Kidney epithelial cell (primary cell): ENCODE data around the gene PEPD. TPM values are rescaled to one million over a fixed set of nuclear protein-coding genes. Genes with fewer than 3 reads are reported as not detected.

ENCODE experiments used
- DNase-seq: peaks from one replicate; pipeline ENCODE4 v3.0.0-alpha.2; 2010; ENCODE audit warnings: low read depth
- H3K27me3 ChIP-seq: 2 replicates; pipeline ENCODE4 v1.6.0; 2011; ENCODE audit warnings: low read length; ENCODE audit not compliant: control insufficient read depth, insufficient read depth
- H3K36me3 ChIP-seq: 2 replicates; pipeline ENCODE4 v1.5.1; 2011; ENCODE audit warnings: low read length; ENCODE audit not compliant: control insufficient read depth, insufficient read depth
- H3K4me3 ChIP-seq: 2 replicates; pipeline ENCODE4 v1.5.1; 2011; ENCODE audit warnings: low read depth, mild to moderate bottlenecking, control low read depth, low read length
- total RNA-seq: library from RNA; depleted of rRNA; stranded (reverse); fragments of >200 nt; gene quantifications from 2 replicates; pipeline ENCODE4 v1.2.3, GENCODE V29; 2015
- TF ChIP-seq, protein P1 (sequence below): IDR thresholded peaks from 2 replicates; pipeline ENCODE4 v1.5.1; 2011; ENCODE audit warnings: mild to moderate bottlenecking, moderate library complexity, low read length, control low read depth, inconsistent platforms; ENCODE audit not compliant: insufficient read depth, poor library complexity, severe bottlenecking

The PEPD gene
- total RNA-seq, 1 donor from 2014 or later, result 88.6 TPM

DNA sequence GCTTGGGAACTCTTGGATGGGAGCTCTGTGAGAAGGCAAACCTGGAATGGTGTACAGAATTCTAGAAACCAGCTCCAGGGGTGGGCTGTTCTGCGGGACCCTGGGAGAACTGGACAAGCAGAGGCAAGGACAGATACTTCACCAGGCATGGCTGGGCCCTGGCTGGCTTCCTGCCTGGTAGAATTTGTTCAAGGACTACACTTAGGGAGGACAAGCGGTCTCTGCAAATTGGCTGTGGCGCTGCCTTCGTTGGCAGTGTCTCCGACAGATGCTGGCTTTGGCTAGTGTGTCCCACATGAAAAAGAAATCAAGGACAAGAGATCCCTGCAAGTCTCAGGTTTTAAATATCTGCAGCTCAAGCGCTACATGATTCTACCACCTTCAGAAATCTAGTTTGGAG lies 135.6 kb downstream of the PEPD start:
- no peak for DNase-seq
- TF ChIP-seq, protein P1, sequence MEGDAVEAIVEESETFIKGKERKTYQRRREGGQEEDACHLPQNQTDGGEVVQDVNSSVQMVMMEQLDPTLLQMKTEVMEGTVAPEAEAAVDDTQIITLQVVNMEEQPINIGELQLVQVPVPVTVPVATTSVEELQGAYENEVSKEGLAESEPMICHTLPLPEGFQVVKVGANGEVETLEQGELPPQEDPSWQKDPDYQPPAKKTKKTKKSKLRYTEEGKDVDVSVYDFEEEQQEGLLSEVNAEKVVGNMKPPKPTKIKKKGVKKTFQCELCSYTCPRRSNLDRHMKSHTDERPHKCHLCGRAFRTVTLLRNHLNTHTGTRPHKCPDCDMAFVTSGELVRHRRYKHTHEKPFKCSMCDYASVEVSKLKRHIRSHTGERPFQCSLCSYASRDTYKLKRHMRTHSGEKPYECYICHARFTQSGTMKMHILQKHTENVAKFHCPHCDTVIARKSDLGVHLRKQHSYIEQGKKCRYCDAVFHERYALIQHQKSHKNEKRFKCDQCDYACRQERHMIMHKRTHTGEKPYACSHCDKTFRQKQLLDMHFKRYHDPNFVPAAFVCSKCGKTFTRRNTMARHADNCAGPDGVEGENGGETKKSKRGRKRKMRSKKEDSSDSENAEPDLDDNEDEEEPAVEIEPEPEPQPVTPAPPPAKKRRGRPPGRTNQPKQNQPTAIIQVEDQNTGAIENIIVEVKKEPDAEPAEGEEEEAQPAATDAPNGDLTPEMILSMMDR, result no peak
- Histone ChIP-seq H3K36me3 (no peaks in the 10 kb centered on the region), H3K4me3 (no peak overlapping the region), H3K27me3 (no peaks in the 10 kb centered on the region)

DNA sequence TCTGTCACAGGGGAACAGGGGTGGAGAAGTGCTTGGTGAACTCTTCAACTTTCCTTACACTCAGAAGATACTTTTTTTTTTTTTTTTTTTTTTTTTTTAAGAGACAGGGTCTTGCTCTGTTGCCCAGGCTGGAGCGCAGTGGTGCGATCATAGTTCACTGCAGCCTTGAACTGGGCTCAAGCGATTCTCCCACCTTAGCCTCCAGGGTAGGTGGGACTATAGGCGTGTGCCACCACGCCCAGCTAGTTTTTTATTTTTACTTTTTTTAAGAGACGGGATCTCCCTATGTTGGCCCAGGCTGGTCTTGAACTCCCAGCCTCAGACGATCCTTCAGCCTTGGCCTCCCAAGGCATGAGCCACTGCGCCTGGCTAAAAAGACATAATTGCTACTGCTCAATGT lies 136.6 kb downstream of the PEPD start:
- TF ChIP-seq, protein P1, result no peak
- no peaks in the 10 kb centered on the region for H3K36me3 ChIP-seq
- H3K4me3 ChIP-seq, result no peak overlapping the region
- DNase-seq, result no peak
- H3K27me3 ChIP-seq, result no peaks in the 10 kb centered on the region

DNA sequence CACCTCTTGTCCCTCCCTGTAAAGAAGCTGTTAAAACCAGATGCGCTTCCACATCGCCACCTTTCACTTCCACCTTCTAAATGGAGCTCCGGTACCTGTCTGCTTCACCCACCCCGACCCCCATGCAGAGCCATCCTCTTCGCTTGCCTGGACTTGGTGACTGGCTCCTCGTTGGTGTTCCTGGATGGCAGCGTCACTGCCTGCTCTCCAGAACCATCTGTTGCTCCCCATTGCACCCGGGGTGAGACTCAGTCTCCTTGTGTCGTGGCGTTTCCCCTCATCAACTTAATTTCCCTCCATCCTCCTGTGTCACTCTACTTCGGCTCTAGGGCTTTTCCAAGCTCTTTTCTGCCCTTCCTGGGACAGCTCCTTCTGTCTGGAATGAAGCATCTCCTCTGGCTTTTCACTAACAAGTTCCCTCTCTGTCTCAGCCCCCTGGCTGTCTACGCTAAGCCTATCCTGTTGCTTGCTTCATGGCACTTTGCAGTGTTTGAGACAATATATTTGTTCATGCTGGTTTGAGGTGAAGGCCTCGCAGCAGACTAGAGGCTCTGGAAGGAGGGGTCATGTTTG lies 137.8 kb downstream of the PEPD start:
- Histone ChIP-seq H3K36me3 (no peaks in the 10 kb centered on the region), H3K27me3 (no peaks in the 10 kb centered on the region), H3K4me3 (no peak overlapping the region)
- TF ChIP-seq, protein P1, result no peak
- DNase-seq, result no peak

DNA sequence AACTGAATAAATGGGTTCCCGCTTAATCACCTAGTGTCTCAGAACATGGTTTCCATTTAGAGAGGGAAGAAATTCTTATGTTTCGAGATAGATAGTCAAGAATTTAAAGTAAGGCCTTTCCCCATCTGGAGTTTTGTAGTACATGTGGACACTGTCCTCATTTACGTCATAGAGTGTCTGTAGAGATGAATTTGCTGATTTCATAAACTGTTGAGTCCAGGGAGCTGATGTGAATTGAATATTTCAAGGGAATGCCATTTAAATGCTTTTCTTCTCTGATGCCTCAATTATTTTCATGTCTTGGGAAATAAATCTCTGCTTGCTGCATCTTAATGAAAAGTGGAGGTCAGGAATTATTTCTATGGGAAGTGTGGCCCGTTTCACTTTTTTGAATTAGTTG lies 138.6 kb downstream of the PEPD start:
- no peak for DNase-seq
- no peak overlapping the region for H3K4me3 ChIP-seq
- no peaks in the 10 kb centered on the region for H3K36me3 ChIP-seq
- TF ChIP-seq, protein P1, result no peak
- no peaks in the 10 kb centered on the region for H3K27me3 ChIP-seq

DNA sequence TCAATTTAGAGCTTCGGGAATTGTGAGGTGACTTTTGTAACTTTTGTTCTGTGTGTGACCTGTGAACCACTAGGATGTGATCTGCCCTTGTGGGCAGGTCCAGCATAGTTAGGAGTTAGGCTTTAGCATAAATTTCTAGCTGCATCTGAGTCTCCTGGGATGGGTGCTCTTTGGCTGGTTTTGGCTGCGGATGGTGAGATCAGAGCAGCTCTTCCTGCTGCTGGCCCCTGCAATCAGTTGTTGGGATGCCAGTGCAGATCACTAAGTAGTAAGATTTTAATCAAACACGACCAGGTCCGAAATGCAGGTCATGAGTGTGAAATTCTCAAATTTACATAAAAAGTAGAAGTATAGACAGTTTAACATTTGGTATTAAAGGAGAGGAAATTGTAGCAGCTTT lies 139.6 kb downstream of the PEPD start:
- Histone ChIP-seq H3K4me3 (no peak overlapping the region), H3K36me3 (no peaks in the 10 kb centered on the region), H3K27me3 (no peaks in the 10 kb centered on the region)
- DNase-seq, result no peak
- TF ChIP-seq, protein P1, result no peak

DNA sequence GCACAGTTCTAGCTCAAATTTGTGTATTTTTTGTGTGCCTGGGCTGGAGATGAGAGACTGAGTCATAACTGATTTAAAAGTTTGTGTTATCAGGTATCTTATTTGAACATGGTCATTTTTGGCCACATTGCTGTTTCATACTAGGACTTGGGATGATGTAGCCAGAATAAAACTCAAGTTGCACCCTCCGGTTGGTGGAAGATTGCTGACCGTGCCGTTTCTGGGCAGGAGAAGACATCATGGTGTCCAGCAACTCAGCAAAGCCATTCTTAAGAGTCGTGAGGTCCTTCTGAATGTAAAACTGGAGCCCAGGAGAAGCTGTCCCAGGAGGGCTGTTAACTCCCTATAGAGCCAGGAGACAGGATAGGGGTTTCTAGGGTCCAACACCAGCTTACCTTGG lies 140.5 kb downstream of the PEPD start:
- H3K27me3 ChIP-seq, result no peaks in the 10 kb centered on the region
- TF ChIP-seq, protein P1, result no peak
- no peak for DNase-seq
- no peaks in the 10 kb centered on the region for H3K36me3 ChIP-seq
- no peak overlapping the region for H3K4me3 ChIP-seq
